ENCODE measurements around the gene COL13A1.

The COL13A1 gene

DNA sequence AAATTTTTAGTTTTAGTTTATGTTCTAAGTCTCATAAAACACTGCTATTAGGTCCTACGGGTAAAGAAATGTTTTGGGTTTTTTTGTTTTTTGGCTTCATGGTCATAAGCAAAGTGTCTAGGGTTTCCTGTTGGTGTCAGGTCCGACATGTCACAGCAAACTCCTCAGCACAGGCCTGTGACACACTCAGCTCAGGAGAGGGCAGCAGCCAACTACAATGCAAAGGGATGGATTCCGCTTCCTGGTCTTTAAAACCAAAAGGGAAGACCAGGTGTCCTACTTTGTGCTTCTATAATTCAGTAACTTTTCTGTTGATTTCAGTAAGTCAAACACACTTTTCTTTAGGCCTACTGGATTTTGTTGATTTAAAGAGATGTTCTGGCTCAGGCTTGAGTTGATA, 167.1 kb downstream of the COL13A1 start:
- Mint-ChIP-seq H3K27me3 (peaks cover 17% of the 10 kb centered on the region), H3K4me3 (no peak overlapping the region), H3K36me3 (ENCODE audit: low read depth) (no peaks in the 10 kb centered on the region), H3K9me3 (no peaks in the 10 kb centered on the region), H3K4me1 (ENCODE audit: low read depth) (no peaks in the 10 kb centered on the region), H3K27ac (no peak overlapping the region)
- no peak for DNase-seq

DNA sequence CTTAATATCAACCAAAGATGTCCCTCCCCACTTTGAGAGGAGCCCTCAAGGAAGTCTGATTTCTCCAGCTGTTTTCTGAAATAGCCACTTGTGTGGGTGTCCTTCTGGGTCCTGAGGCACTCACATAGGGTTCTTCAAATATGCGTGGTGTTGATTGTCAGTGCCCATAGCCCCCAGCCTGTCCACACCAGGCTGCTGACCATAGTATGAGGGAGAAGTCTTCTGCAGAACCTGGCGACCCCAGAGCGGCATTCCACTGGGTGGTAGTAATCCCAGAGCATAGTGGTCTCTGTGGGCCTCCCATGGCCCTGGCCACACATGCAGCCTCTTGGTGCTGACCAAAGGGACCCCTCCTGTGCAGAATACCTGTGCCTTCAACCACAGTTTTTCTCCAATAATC, 168.3 kb downstream of the COL13A1 start:
- no peak for DNase-seq
- no peaks in the 10 kb centered on the region for H3K9me3 Mint-ChIP-seq
- no peaks in the 10 kb centered on the region for H3K4me1 Mint-ChIP-seq (ENCODE audit: low read depth)
- no peak overlapping the region for H3K4me3 Mint-ChIP-seq
- peaks cover 24% of the 10 kb centered on the region for H3K27me3 Mint-ChIP-seq
- no peaks in the 10 kb centered on the region for H3K36me3 Mint-ChIP-seq (ENCODE audit: low read depth)
- no peak overlapping the region for H3K27ac Mint-ChIP-seq

DNA sequence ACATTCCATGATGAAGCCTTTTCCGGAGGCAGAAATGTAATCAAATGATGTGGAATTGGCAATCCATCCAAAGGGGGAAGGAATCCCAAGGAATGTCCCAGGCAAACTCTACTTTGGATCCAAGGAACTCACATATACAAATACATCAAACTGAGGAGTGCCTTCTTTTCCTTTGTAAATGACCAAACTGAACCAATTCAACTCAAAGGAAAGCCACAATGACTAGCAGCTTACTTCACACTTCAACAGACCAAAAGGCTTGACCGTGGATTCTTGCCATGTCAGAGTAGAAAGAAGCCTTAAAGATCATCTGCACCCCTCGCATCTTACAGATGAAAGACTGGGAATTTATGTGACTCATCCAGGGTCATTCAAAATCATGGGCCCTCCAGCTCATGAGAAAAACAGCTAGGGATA, 171.3 kb downstream of the COL13A1 start:
- Mint-ChIP-seq H3K4me3 (no peak overlapping the region), H3K4me1 (ENCODE audit: low read depth) (no peaks in the 10 kb centered on the region), H3K36me3 (ENCODE audit: low read depth) (no peaks in the 10 kb centered on the region), H3K27ac (no peak overlapping the region), H3K27me3 (peaks cover 41% of the 10 kb centered on the region), H3K9me3 (peaks cover 2% of the 10 kb centered on the region)
- DNase-seq, result no peak

DNA sequence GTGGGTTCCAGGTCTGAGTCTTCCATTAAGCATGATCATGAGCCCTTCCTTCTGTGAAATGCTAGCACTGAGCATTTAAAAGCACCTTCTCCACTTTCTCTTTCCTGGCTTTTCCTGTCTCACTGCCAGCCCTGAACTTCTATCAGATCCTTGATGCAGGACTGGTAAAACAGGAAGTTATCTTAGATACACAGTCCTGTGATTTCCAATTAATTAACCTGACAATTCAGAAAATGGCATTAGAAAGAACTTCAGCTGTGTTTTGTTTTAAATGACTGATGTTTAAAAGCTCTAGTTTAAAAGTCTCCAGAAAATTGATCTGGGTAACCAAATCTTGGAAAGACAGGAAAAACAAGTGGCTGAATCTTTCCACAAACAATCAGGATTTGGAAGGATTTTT, 172.0 kb downstream of the COL13A1 start:
- no peaks in the 10 kb centered on the region for H3K36me3 Mint-ChIP-seq (ENCODE audit: low read depth)
- H3K27ac Mint-ChIP-seq, result no peak overlapping the region
- peaks cover 5% of the 10 kb centered on the region for H3K9me3 Mint-ChIP-seq
- no peak overlapping the region for H3K4me3 Mint-ChIP-seq
- no peaks in the 10 kb centered on the region for H3K4me1 Mint-ChIP-seq (ENCODE audit: low read depth)
- peaks cover 40% of the 10 kb centered on the region for H3K27me3 Mint-ChIP-seq
- DNase-seq, result no peak

GRCh38 chr10:69974551-69975155, 172.9 kb downstream of the COL13A1 start:
- DNase-seq, result no peak
- H3K4me1 Mint-ChIP-seq (ENCODE audit: low read depth), result no peaks in the 10 kb centered on the region
- no peaks in the 10 kb centered on the region for H3K36me3 Mint-ChIP-seq (ENCODE audit: low read depth)
- peaks cover 5% of the 10 kb centered on the region for H3K9me3 Mint-ChIP-seq
- no peak overlapping the region for H3K4me3 Mint-ChIP-seq
- H3K27me3 Mint-ChIP-seq, result peaks cover 42% of the 10 kb centered on the region
- no peak overlapping the region for H3K27ac Mint-ChIP-seq

- Mint-ChIP-seq H3K36me3 (ENCODE audit: low read depth) (no peaks in the 10 kb centered on the region), H3K9me3 (peaks cover 22% of the 10 kb centered on the region), H3K27ac (no peak overlapping the region), H3K27me3 (peaks cover 64% of the 10 kb centered on the region), H3K4me1 (ENCODE audit: low read depth) (no peaks in the 10 kb centered on the region), H3K4me3 (no peak overlapping the region)
- no peak for DNase-seq
These were observed 175.3 kb downstream of the COL13A1 start for GRCh38 chr10:69976795-69977546.

GRCh38 chr10:69979174-69979573, 177.5 kb downstream of the COL13A1 start:
- Mint-ChIP-seq H3K27me3 (peaks cover 72% of the 10 kb centered on the region), H3K27ac (no peak overlapping the region), H3K4me1 (ENCODE audit: low read depth) (no peaks in the 10 kb centered on the region), H3K36me3 (ENCODE audit: low read depth) (no peaks in the 10 kb centered on the region), H3K9me3 (peaks cover 22% of the 10 kb centered on the region), H3K4me3 (no peak overlapping the region)
- no peak for DNase-seq

GRCh38 chr10:69980672-69981071, 179.0 kb downstream of the COL13A1 start:
- Mint-ChIP-seq H3K9me3 (peaks cover 22% of the 10 kb centered on the region), H3K27me3 (peaks cover 68% of the 10 kb centered on the region), H3K36me3 (ENCODE audit: low read depth) (no peaks in the 10 kb centered on the region), H3K27ac (no peak overlapping the region), H3K4me1 (ENCODE audit: low read depth) (no peaks in the 10 kb centered on the region), H3K4me3 (no peak overlapping the region)
- no peak for DNase-seq

GRCh38 chr10:69988094-69988493, 186.4 kb downstream of the COL13A1 start:
- Mint-ChIP-seq H3K9me3 (no peaks in the 10 kb centered on the region), H3K27me3 (peaks cover 20% of the 10 kb centered on the region), H3K4me3 (no peak overlapping the region), H3K36me3 (ENCODE audit: low read depth) (no peaks in the 10 kb centered on the region), H3K27ac (no peak overlapping the region), H3K4me1 (ENCODE audit: low read depth) (no peaks in the 10 kb centered on the region)
- no peak for DNase-seq

- no peaks in the 10 kb centered on the region for H3K9me3 Mint-ChIP-seq
- H3K27ac Mint-ChIP-seq, result no peak overlapping the region
- no peaks in the 10 kb centered on the region for H3K36me3 Mint-ChIP-seq (ENCODE audit: low read depth)
- no peak for DNase-seq
- no peak overlapping the region for H3K4me3 Mint-ChIP-seq
- peaks cover 8% of the 10 kb centered on the region for H3K27me3 Mint-ChIP-seq
- H3K4me1 Mint-ChIP-seq (ENCODE audit: low read depth), result no peaks in the 10 kb centered on the region
These were observed 189.4 kb downstream of the COL13A1 start for GRCh38 chr10:69991151-69991550.

GRCh38 chr10:69994262-69994661, 192.6 kb downstream of the COL13A1 start:
- H3K9me3 Mint-ChIP-seq, result no peaks in the 10 kb centered on the region
- H3K4me1 Mint-ChIP-seq (ENCODE audit: low read depth), result no peaks in the 10 kb centered on the region
- no peak for DNase-seq
- H3K36me3 Mint-ChIP-seq (ENCODE audit: low read depth), result no peaks in the 10 kb centered on the region
- peaks cover 4% of the 10 kb centered on the region for H3K27me3 Mint-ChIP-seq
- no peak overlapping the region for H3K27ac Mint-ChIP-seq
- H3K4me3 Mint-ChIP-seq, result no peak overlapping the region

GRCh38 chr10:69996611-69997010, 194.9 kb downstream of the COL13A1 start:
- Mint-ChIP-seq H3K4me1 (ENCODE audit: low read depth) (no peaks in the 10 kb centered on the region), H3K4me3 (no peak overlapping the region), H3K27ac (no peak overlapping the region), H3K36me3 (ENCODE audit: low read depth) (no peaks in the 10 kb centered on the region), H3K9me3 (no peaks in the 10 kb centered on the region), H3K27me3 (peaks cover 9% of the 10 kb centered on the region)
- no peak for DNase-seq

DNA sequence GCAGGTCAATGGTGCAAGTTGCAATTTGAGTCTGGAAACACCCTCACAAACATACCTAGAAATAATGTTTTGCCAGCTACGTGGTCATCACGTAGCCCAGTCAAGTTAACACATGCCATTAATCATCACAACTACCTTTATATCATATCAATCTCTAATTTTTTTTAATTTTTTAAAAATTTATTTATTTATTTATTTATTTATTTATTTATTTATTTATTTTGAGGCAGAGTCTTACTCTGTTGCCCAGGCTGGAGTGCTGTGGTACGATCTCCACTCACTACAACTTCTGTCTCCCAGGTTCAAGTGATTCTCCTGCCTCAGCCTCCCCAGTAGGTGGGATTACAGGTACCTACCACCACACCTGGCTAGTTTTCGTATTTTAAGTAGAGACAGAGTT, 198.6 kb downstream of the COL13A1 start:
- Mint-ChIP-seq H3K27ac (no peak overlapping the region), H3K4me1 (ENCODE audit: low read depth) (no peaks in the 10 kb centered on the region), H3K4me3 (no peak overlapping the region), H3K36me3 (ENCODE audit: low read depth) (no peaks in the 10 kb centered on the region), H3K9me3 (no peaks in the 10 kb centered on the region), H3K27me3 (peaks cover 29% of the 10 kb centered on the region)
- no peak for DNase-seq

GRCh38 chr10:70007116-70007820, 205.6 kb downstream of the COL13A1 start:
- Mint-ChIP-seq H3K4me3 (no peak overlapping the region), H3K9me3 (peaks cover 4% of the 10 kb centered on the region), H3K27me3 (peaks cover 61% of the 10 kb centered on the region), H3K36me3 (ENCODE audit: low read depth) (no peaks in the 10 kb centered on the region), H3K4me1 (ENCODE audit: low read depth) (no peaks in the 10 kb centered on the region), H3K27ac (no peak overlapping the region)
- DNase-seq, result no peak
